ENCODE data around the gene CPN2.

DNA sequence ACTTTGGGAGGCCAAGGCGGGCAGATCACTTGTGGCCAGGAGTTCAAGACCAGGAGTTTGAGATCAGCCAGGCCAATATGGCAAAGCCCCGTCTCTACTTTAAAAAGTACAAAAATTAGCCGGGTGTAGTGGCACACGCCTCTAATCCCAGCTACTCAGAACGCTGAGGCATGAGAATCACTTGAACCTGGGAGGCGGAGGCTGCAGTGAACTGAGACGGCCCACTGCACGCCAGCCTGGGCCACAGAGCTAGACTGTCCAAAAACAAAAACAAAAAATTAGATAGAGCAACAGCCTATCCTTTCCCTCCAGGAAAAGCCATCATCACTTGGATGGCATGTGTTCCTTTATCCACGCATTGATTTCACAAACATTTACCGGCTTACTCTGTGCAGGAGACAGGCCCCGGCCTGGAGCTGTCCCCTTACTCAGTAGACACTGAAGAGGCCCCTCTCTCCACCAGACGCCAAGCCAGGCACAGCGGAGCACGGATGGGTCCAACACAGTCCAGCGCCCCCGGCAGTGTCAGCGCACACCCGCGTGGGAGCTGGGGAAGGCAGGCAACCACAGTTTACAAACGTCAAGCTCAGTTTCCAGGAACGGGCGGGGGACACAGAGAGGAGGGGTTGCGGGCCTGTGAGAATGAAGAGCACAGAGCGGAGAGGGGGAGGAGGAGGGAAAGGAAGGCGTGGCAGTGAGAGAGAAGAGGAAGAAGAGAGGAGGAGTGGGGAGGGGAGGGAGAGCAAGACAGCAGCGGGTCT, 44.8 kb upstream of the CPN2 start:
- TF ChIP-seq, protein P1, sequence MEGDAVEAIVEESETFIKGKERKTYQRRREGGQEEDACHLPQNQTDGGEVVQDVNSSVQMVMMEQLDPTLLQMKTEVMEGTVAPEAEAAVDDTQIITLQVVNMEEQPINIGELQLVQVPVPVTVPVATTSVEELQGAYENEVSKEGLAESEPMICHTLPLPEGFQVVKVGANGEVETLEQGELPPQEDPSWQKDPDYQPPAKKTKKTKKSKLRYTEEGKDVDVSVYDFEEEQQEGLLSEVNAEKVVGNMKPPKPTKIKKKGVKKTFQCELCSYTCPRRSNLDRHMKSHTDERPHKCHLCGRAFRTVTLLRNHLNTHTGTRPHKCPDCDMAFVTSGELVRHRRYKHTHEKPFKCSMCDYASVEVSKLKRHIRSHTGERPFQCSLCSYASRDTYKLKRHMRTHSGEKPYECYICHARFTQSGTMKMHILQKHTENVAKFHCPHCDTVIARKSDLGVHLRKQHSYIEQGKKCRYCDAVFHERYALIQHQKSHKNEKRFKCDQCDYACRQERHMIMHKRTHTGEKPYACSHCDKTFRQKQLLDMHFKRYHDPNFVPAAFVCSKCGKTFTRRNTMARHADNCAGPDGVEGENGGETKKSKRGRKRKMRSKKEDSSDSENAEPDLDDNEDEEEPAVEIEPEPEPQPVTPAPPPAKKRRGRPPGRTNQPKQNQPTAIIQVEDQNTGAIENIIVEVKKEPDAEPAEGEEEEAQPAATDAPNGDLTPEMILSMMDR (IDR thresholded peaks at IDR 0.05 in 2 of 3, conservative IDR thresholded peaks at IDR 0.05 in 1 of 3; ENCODE audit: control insufficient read depth in 2 of 3, extremely low read depth in 1 of 3, insufficient read depth in 1 of 3, low read depth in 3 of 3, low read length in 3 of 3): no peak
- TF ChIP-seq ASH2L (IDR thresholded peaks at IDR 0.05; ENCODE audit: borderline replicate concordance, low read depth): no peak
